ENCODE data around the gene NMNAT1.
"Not testable (repeated sequence)": the region's sequence is repeated elsewhere in the genome, so short reads cannot be mapped to it uniquely, and the experiment has no call there.

The NMNAT1 gene

GRCh38 chr1:9942939-9943788, at the start of gene NMNAT1, which contains the start of gene LZIC:
NMNAT1 (plus strand) TSS chr1:9943475; CDS start chr1:9972074, 28,599 bp downstream.
LZIC (minus strand) TSS chr1:9943391; CDS start chr1:9936619, 6,772 bp downstream.
- DNase-seq (ENCODE audit: low spot score): peak; percentile 95

GRCh38 chr1:9894115-9894514, 49.2 kb upstream of the NMNAT1 start:
- DNase-seq (ENCODE audit: low spot score): no peak

GRCh38 chr1:9900142-9901043, 42.9 kb upstream of the NMNAT1 start:
- no peak for DNase-seq (ENCODE audit: low spot score)

- DNase-seq (ENCODE audit: low spot score): no peak
These were observed 41.9 kb upstream of the NMNAT1 start for GRCh38 chr1:9901148-9902059.

GRCh38 chr1:9902060-9902452, 41.2 kb upstream of the NMNAT1 start:
- no peak for DNase-seq (ENCODE audit: low spot score)

GRCh38 chr1:9903801-9904527, 39.3 kb upstream of the NMNAT1 start:
- peak; percentile 85 for DNase-seq (ENCODE audit: low spot score)

- DNase-seq (ENCODE audit: low spot score): no peak
These were observed 38.7 kb upstream of the NMNAT1 start for GRCh38 chr1:9904596-9904995.

GRCh38 chr1:9905010-9905409, 38.3 kb upstream of the NMNAT1 start:
- DNase-seq (ENCODE audit: low spot score): no peak

GRCh38 chr1:9906466-9906865, 36.8 kb upstream of the NMNAT1 start:
- DNase-seq (ENCODE audit: low spot score): no peak

- no peak for DNase-seq (ENCODE audit: low spot score)
These were observed 35.8 kb upstream of the NMNAT1 start for GRCh38 chr1:9907441-9907840.

GRCh38 chr1:9908871-9909233, 34.4 kb upstream of the NMNAT1 start:
- DNase-seq (ENCODE audit: low spot score): no peak

GRCh38 chr1:9909234-9910046, 33.8 kb upstream of the NMNAT1 start:
- peak; percentile 53 for DNase-seq (ENCODE audit: low spot score)

GRCh38 chr1:9910076-9910422, 33.2 kb upstream of the NMNAT1 start, which contains the start of gene CTNNBIP1:
CTNNBIP1 (minus strand) TSS chr1:9910269; CDS start chr1:9872064, 38,205 bp downstream.
- DNase-seq (ENCODE audit: low spot score): no peak

GRCh38 chr1:9910423-9911178, 32.7 kb upstream of the NMNAT1 start:
- DNase-seq (ENCODE audit: low spot score): peak; percentile 100

- DNase-seq (ENCODE audit: low spot score): no peak
These were observed 30.9 kb upstream of the NMNAT1 start for GRCh38 chr1:9912264-9912936.

GRCh38 chr1:9914610-9914937, 28.7 kb upstream of the NMNAT1 start:
- DNase-seq (ENCODE audit: low spot score): no peak

GRCh38 chr1:9916452-9916851, 26.8 kb upstream of the NMNAT1 start:
- no peak for DNase-seq (ENCODE audit: low spot score)

- not testable (repeated sequence) for DNase-seq (ENCODE audit: low spot score)
These were observed 25.8 kb upstream of the NMNAT1 start for GRCh38 chr1:9917495-9917894.

GRCh38 chr1:9917901-9918300, 25.4 kb upstream of the NMNAT1 start:
- no peak for DNase-seq (ENCODE audit: low spot score)

All from activated CD4-positive, alpha-beta T cell treated with anti-CD3 and anti-CD28 coated beads, Interleukin-2, Interleukin-4, amounts not matched to agents 100 ng/mL and 50 ng/mL, durations not matched to agents 16 hours and 8 hours (primary cell).